ENCODE data around the gene GARIN5B.

- no peak for TF ChIP-seq SMC3 (IDR thresholded peaks at IDR 0.05)
- TF ChIP-seq POLR2A (IDR thresholded peaks at IDR 0.05; ENCODE audit: low read length): peak; percentile 50
- TF ChIP-seq MAFK (IDR thresholded peaks at IDR 0.05; ENCODE audit: partially characterized antibody): no peak
- no peak for TF ChIP-seq CTCF (IDR thresholded peaks at IDR 0.05)
- no peak for TF ChIP-seq MAX (IDR thresholded peaks at IDR 0.05)
- no peak for TF ChIP-seq PBX3 (IDR thresholded peaks at IDR 0.05)
- TF ChIP-seq MYC (IDR thresholded peaks at IDR 0.05; ENCODE audit: borderline replicate concordance, low read length): no peak
- TF ChIP-seq GATA3 (IDR thresholded peaks at IDR 0.05; ENCODE audit: borderline replicate concordance): no peak
- no peak for TF ChIP-seq EHMT2 (IDR thresholded peaks at IDR 0.05; ENCODE audit: low read depth)
- TF ChIP-seq JUNB (IDR thresholded peaks at IDR 0.05): no peak
Measured at GRCh38 chr19:55339889-55340783, 22.9 kb downstream of the GARIN5B start.

Data from A549 (cell line).